ENCODE measurements around the gene LYAR. TPM values are rescaled to one million over a fixed set of nuclear protein-coding genes. Genes with fewer than 3 reads are reported as not detected.
A peak's percentile ranks its signal among the peaks of the same experiment; 100 is the strongest.
"Not testable (repeated sequence)": the region's sequence is repeated elsewhere in the genome, so short reads cannot be mapped to it uniquely, and the experiment has no call there.

LYAR gene
- total and polyA plus RNA-seq, 10 donors, result 13.5 to 29.3 (median 21.9) TPM

DNA sequence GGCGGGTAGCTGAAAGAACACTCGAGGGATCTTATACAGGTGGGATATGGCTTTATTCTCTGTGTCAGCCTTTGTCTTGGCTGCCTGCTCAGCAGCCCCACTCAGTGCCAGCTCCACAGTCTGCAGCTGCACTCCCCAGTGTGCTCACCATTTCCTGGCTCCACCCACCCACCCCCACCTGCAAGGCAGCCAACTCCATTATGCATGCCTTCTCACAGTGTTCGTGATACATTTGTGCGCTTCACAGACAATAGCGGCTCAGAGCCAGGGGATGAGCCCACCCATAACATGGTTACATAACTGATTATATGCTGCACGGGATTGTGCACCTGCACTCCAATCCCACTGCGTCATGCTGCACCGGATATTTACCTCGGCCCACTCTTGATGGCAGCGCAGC lies 33.2 kb downstream of the LYAR start:
- H3K9me3 ChIP-seq, result no peaks in the 10 kb centered on the region
- no peak overlapping the region for H3K4me3 ChIP-seq
- DNase-seq, result no peak
- whole genome bisulfite sequencing, 5 donors, result 69 to 75% (median 72%) methylated on average over 9 to 10 of the region's 10 CpGs
- TF ChIP-seq POLR2AphosphoS5 (IDR thresholded peaks at IDR 0.05) (no peak), POLR2A (IDR thresholded peaks at IDR 0.05) (no peak)
- TF ChIP-seq, protein P1, sequence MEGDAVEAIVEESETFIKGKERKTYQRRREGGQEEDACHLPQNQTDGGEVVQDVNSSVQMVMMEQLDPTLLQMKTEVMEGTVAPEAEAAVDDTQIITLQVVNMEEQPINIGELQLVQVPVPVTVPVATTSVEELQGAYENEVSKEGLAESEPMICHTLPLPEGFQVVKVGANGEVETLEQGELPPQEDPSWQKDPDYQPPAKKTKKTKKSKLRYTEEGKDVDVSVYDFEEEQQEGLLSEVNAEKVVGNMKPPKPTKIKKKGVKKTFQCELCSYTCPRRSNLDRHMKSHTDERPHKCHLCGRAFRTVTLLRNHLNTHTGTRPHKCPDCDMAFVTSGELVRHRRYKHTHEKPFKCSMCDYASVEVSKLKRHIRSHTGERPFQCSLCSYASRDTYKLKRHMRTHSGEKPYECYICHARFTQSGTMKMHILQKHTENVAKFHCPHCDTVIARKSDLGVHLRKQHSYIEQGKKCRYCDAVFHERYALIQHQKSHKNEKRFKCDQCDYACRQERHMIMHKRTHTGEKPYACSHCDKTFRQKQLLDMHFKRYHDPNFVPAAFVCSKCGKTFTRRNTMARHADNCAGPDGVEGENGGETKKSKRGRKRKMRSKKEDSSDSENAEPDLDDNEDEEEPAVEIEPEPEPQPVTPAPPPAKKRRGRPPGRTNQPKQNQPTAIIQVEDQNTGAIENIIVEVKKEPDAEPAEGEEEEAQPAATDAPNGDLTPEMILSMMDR (IDR thresholded peaks at IDR 0.05 in 8 of 11, conservative IDR thresholded peaks at IDR 0.05 in 3 of 11), result no peak
- H3K4me1 ChIP-seq, result peaks cover 0 to 5% (median 1%) of the 10 kb centered on the region in 6 donors
- peaks cover 0 to 13% (median 0%) of the 10 kb centered on the region in 7 donors for H3K27me3 ChIP-seq (replicated peaks in 1 of 7)
- no peak overlapping the region for H3K27ac ChIP-seq
- no peaks in the 10 kb centered on the region for H3K36me3 ChIP-seq
- intact Hi-C loops (cut with DNase I; ENCODE audit: low total_unique reads), result loop anchor here (5.0 kb wide), 1 partner anchor 81 kb away; no protein-coding TSS in a partner anchor

DNA sequence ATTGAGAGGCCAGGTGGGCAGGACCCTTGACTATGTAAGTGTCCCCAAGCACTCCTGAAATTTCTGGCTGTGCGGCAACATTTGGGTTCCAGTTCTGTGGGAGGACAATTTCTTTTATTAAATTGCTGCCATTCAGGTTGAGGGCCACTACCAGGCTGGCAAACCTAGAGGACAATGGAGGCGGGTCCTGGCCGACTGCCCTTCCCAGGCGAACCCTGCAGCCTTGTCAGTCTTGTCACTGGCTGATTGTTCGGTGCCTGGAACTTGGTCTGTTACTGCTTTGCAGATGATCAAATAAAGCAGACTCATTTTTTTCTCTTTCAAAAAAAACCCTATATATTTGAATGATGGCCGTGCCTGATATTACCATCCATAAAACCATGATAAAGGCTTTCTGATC lies 35.3 kb downstream of the LYAR start:
- H3K4me3 ChIP-seq, result no peak overlapping the region

DNA sequence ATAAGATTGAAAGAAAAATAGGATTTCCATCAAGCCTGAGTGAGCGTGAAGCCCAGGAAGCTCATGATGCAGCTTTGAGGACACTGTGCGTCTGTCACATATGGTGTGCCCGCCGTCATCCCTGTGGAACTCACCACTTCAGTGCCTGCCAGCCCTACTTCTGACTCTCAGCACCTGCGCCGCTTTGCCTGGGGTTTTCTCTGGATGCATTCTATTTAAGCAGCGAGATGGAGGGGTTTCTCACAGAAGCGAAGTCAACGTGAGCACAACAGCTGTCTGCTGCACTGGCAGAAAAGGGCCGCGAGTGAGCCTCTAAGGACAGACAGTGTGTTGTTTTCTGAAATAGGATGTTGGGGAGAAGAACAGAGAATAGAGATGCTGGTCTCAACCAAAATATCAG lies 35.8 kb downstream of the LYAR start:
- Histone ChIP-seq H3K4me3 (no peak overlapping the region), H3K27me3 (replicated peaks in 1 of 7) (peaks cover 0 to 13% (median 0%) of the 10 kb centered on the region in 7 donors), H3K4me1 (peaks cover 0 to 7% (median 2%) of the 10 kb centered on the region in 6 donors), H3K36me3 (no peaks in the 10 kb centered on the region), H3K27ac (no peak overlapping the region), H3K9me3 (no peaks in the 10 kb centered on the region)
- intact Hi-C loops (cut with DNase I; ENCODE audit: low total_unique reads), result no loop called here
- TF ChIP-seq, protein P1 (IDR thresholded peaks at IDR 0.05 in 8 of 11, conservative IDR thresholded peaks at IDR 0.05 in 3 of 11), result no peak
- TF ChIP-seq POLR2AphosphoS5 (IDR thresholded peaks at IDR 0.05) (no peak), POLR2A (IDR thresholded peaks at IDR 0.05) (no peak)
- WGBS, 5 donors, result 84 to 88% (median 87%) methylated on average over 11 of the region's 11 CpGs
- no peak for DNase-seq

More for the DNA sequence above, 35.3 kb downstream of the LYAR start:
- 85 to 92% (median 86%) methylated on average over 6 of the region's 6 CpGs for WGBS, 5 donors
- H3K9me3 ChIP-seq, result no peaks in the 10 kb centered on the region
- intact Hi-C loops (cut with DNase I; ENCODE audit: low total_unique reads), result loop anchor here (5.0 kb wide), 1 partner anchor 83 kb away; no protein-coding TSS in a partner anchor
- H3K27me3 ChIP-seq (replicated peaks in 1 of 7), result peaks cover 0 to 13% (median 0%) of the 10 kb centered on the region in 7 donors
- H3K4me1 ChIP-seq, result peaks cover 0 to 5% (median 1%) of the 10 kb centered on the region in 6 donors
- no peaks in the 10 kb centered on the region for H3K36me3 ChIP-seq
- DNase-seq, result no peak
- H3K27ac ChIP-seq, result no peak overlapping the region
- TF ChIP-seq POLR2A (IDR thresholded peaks at IDR 0.05), result no peak
- no peak for TF ChIP-seq POLR2AphosphoS5 (IDR thresholded peaks at IDR 0.05)
- TF ChIP-seq, protein P1 (IDR thresholded peaks at IDR 0.05 in 8 of 11, conservative IDR thresholded peaks at IDR 0.05 in 3 of 11), result no peak

DNA sequence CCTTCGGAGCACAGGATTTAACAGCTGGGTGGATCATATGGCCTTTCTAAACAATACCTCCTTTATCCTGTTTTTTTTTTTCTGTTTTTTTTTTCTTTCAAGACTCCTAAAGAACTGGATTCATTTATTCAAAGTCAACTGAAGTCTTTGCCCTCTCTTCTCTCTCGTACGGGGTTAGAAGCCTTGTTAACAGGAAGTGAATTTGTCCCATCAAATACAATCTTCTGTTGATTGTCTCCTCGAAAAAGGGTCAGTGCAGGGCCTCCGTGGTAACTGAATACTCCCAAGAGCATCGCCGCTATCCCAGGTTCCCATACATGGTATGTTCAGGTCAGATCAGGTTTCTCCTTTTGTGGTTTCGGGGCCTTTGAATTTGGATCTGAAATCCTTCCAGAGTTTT lies 40.1 kb downstream of the LYAR start:
- Histone ChIP-seq H3K4me3 (no peak overlapping the region), H3K36me3 (peaks cover 0 to 13% (median 8%) of the 10 kb centered on the region in 6 donors), H3K4me1 (peaks cover 20 to 44% (median 29%) of the 10 kb centered on the region in 6 donors), H3K27ac (no peak overlapping the region), H3K27me3 (replicated peaks in 1 of 7) (peaks cover 0 to 13% (median 0%) of the 10 kb centered on the region in 7 donors), H3K9me3 (no peaks in the 10 kb centered on the region)
- TF ChIP-seq POLR2AphosphoS5 (IDR thresholded peaks at IDR 0.05), result no peak
- TF ChIP-seq, protein P1 (IDR thresholded peaks at IDR 0.05 in 8 of 11, conservative IDR thresholded peaks at IDR 0.05 in 3 of 11), result no peak
- TF ChIP-seq POLR2A (IDR thresholded peaks at IDR 0.05), result no peak
- intact Hi-C loops (cut with DNase I; ENCODE audit: low total_unique reads), result no loop called here
- 87 to 97% (median 92%) methylated on average over 8 of the region's 8 CpGs for WGBS, 5 donors
- DNase-seq, result no peak

DNA sequence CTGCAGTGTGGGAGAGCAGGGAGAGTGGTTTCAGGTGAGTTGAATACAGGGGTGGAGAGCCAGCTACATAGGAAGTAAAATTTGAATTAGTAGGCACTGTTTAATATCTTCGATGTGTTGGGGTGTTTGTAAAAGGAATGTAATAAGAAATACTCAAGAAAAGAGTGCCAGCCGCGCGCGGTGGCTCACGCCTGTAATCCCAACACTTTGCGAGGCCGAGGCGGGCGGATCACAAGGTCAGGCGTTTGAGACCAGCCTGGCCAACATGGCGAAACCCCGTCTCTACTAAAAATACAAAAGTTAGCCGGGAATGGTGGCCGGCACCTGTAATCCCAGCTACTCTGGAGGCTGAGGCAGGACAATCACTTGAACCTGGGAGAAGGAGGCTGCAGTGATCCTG lies 40.6 kb downstream of the LYAR start:
- H3K4me3 ChIP-seq; intact Hi-C loops (cut with DNase I; ENCODE audit: low total_unique reads); H3K9me3 ChIP-seq; H3K27me3 ChIP-seq (replicated peaks in 1 of 7): not testable (repeated sequence)
- Histone ChIP-seq H3K27ac (peak overlapping the region in 4 of 8 donors; percentile 93 to 96 (median 94)), H3K36me3 (peaks cover 0 to 18% (median 13%) of the 10 kb centered on the region in 6 donors), H3K4me1 (peaks cover 20 to 46% (median 29%) of the 10 kb centered on the region in 6 donors)
- peak; percentile 73 for DNase-seq
- WGBS, 5 donors, result 92 to 98% (median 97%) methylated on average over 15 of the region's 15 CpGs
